Smooth muscle cell (in vitro differentiated cells): Measurements from ENCODE around the gene HLA-DMA. TPM values are rescaled to one million over a fixed set of nuclear protein-coding genes. Genes with fewer than 3 reads are reported as not detected.

Source experiments
- DNase-seq: peaks from one replicate; lab custom pipeline; 2025; ENCODE audit not compliant: unreplicated experiment; lab: John Stamatoyannopoulos, UW
- H2AFZ ChIP-seq: fragments of 200-600 bp; sonication (generic); 2 replicates; pipeline ENCODE4 v1.6.0; 2016; ENCODE audit warnings: antibody characterized with exemption, low read depth, mild to moderate bottlenecking
- H3F3A ChIP-seq: fragments of 200-600 bp; sonication (generic); 2 replicates; pipeline ENCODE4 v1.6.0; 2017; ENCODE audit warnings: antibody characterized with exemption, low read depth
- H3K27ac ChIP-seq: fragments of 200-600 bp; sonication (generic); 2 replicates; pipeline ENCODE4 v1.5.1; 2016; ENCODE audit warnings: low read depth, mild to moderate bottlenecking
- H3K27me3 ChIP-seq: fragments of 200-600 bp; sonication (generic); 2 replicates; pipeline ENCODE4 v1.6.1; 2016; ENCODE audit warnings: low read depth, mild to moderate bottlenecking
- H3K36me3 ChIP-seq: fragments of 200-600 bp; sonication (generic); 2 replicates; pipeline ENCODE4 v1.5.1; 2016; ENCODE audit warnings: low read depth
- H3K4me1 ChIP-seq: fragments of 200-600 bp; sonication (generic); 2 replicates; pipeline ENCODE4 v1.5.1; 2016; ENCODE audit warnings: low read depth
- H3K4me2 ChIP-seq: fragments of 200-600 bp; sonication (generic); 2 replicates; pipeline ENCODE4 v1.6.0; 2016; ENCODE audit warnings: mild to moderate bottlenecking
- H3K4me3 ChIP-seq: fragments of 200-600 bp; sonication (generic); 2 replicates; pipeline ENCODE4 v1.5.1; 2016; ENCODE audit warnings: mild to moderate bottlenecking
- H3K79me2 ChIP-seq: fragments of 200-600 bp; sonication (generic); 2 replicates; pipeline ENCODE4 v1.6.0; 2016; ENCODE audit warnings: low read depth, mild to moderate bottlenecking
- H3K9ac ChIP-seq: fragments of 200-600 bp; sonication (generic); 2 replicates; pipeline ENCODE4 v1.6.0; 2016; ENCODE audit warnings: low read depth
- H3K9me3 ChIP-seq: fragments of 200-600 bp; sonication (generic); replicated peaks from 2 replicates; pipeline ENCODE4 v1.5.1; 2016; ENCODE audit warnings: low read depth
- H4K20me1 ChIP-seq: fragments of 200-600 bp; sonication (generic); 2 replicates; pipeline ENCODE4 v1.6.0; 2016; ENCODE audit warnings: low read depth
- CTCF ChIP-seq: fragments of 200-600 bp; sonication (generic); IDR thresholded peaks from 2 replicates; pipeline ENCODE4 v1.5.1; 2017; ENCODE audit warnings: borderline replicate concordance, mild to moderate bottlenecking, antibody characterized with exemption; ENCODE audit not compliant: insufficient read depth, poor library complexity, severe bottlenecking
- WGBS: methylation state at CpG from one replicate; pipeline ENCODE4 v1.1.7; 2016; ENCODE audit warnings: low lambda C conversion rate; 5-methylcytosine and 5-hydroxymethylcytosine counted together
- polyA plus RNA-seq: library from polyadenylated mRNA; unstranded; fragments of >200 nt; fragmentation: Nextera tagmentation; extraction: Ambion mirVana; gene quantifications from 2 replicates; pipeline ENCODE4 v1.2.1, GENCODE V29; 2016
- total RNA-seq: library from RNA; depleted of rRNA; stranded (reverse); fragments of >200 nt; gene quantifications from 2 replicates; pipeline ENCODE4 v1.2.3, GENCODE V29; 2014

HLA-DMA gene
- total and polyA plus RNA-seq, 2 experiments from 2014 or later: 3.1 to 4.0 TPM

DNA sequence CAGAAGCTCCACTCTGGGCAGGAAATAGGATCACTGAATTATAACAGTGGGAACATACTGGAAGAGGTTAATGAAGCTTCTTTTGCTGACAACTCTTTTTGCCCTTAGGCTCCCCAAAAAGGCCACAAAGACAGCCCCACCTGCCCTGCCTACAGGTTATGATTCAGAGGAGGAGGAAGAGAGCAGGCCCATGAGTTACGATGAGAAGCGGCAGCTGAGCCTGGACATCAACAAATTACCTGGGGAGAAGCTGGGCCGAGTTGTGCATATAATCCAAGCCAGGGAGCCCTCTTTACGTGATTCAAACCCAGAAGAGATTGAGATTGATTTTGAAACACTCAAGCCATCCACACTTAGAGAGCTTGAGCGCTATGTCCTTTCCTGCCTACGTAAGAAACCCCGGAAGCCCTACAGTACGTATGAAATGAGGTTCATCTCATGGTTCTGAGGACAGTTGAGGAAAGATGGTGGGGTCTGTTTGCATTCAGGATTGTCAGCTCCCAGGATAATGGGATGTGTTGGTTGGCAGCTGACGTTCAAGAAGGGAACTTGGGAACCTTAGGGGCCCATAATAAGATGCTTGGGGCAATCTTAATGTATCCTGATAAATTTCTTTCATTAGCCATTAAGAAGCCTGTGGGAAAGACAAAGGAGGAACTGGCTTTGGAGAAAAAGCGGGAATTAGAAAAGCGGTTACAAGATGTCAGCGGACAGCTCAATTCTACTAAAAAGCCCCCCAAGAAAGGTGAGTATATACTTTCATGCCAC, 27.0 kb upstream of the HLA-DMA start:
- WGBS: 94% methylated on average over 12 of the region's 12 CpGs

DNA sequence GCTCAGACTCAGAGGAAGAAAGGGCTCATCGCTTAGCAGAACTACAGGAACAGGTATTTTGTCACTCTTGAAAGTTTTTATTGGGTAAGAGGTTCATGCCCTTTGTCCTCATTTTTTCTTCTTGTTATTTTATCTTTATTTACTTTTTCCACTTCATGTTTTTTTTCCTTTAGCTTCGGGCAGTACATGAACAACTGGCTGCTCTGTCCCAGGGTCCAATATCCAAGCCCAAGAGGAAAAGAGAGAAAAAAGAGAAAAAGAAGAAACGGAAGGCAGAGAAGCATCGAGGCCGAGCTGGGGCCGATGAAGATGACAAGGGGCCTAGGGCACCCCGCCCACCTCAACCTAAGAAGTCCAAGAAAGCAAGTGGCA, 25.0 kb upstream of the HLA-DMA start:
- Histone ChIP-seq H3K4me1 (peaks cover 13% of the 10 kb centered on the region), H4K20me1 (peaks cover 100% of the 10 kb centered on the region), H3K4me3 (no peak overlapping the region), H3F3A (peaks cover 86% of the 10 kb centered on the region), H2AFZ (no peak overlapping the region), H3K27me3 (no peaks in the 10 kb centered on the region), H3K27ac (no peak overlapping the region), H3K79me2 (peaks cover 72% of the 10 kb centered on the region), H3K9me3 (no peaks in the 10 kb centered on the region), H3K4me2 (no peak overlapping the region), H3K36me3 (peaks cover 51% of the 10 kb centered on the region), H3K9ac (no peak overlapping the region)
- 93% methylated on average over 7 of the region's 7 CpGs for WGBS
- TF ChIP-seq CTCF: no peak
- DNase-seq: no peak

More for the DNA sequence above, 27.0 kb upstream of the HLA-DMA start:
- H4K20me1 ChIP-seq: peaks cover 96% of the 10 kb centered on the region
- no peak overlapping the region for H3K9ac ChIP-seq
- no peaks in the 10 kb centered on the region for H3K9me3 ChIP-seq
- H3K4me3 ChIP-seq: no peak overlapping the region
- H3K4me2 ChIP-seq: no peak overlapping the region
- no peak overlapping the region for H2AFZ ChIP-seq
- H3K27ac ChIP-seq: peak overlapping the region; percentile 26
- DNase-seq: no peak
- no peaks in the 10 kb centered on the region for H3K27me3 ChIP-seq
- peaks cover 53% of the 10 kb centered on the region for H3K79me2 ChIP-seq
- peaks cover 51% of the 10 kb centered on the region for H3K36me3 ChIP-seq
- H3K4me1 ChIP-seq: peaks cover 11% of the 10 kb centered on the region
- TF ChIP-seq CTCF: no peak
- peaks cover 76% of the 10 kb centered on the region for H3F3A ChIP-seq

DNA sequence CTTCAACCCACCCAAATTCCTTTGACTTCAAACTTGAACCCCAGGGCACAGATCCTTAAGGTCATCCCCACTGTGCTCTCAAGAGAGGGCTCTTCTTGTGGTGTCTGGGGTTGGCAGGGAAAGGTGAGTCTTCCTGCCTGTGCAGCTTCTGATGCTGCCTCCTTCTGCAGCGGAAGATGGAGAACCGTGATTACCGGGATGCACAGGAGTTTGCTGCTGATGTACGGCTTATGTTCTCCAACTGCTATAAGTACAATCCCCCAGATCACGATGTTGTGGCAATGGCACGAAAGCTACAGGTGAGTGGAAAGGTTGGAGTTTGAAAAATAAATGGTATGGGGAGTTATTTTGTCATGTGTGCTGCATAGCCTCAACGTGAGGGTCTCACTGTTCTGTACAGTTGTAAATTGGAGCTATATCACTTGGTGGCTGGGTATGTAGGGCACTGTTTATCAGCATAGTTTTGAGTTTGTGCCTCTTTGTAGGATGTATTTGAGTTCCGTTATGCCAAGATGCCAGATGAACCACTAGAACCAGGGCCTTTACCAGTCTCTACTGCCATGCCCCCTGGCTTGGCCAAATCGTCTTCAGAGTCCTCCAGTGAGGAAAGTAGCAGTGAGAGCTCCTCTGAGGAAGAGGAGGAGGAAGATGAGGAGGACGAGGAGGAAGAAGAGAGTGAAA, 24.5 kb upstream of the HLA-DMA start:
- Histone ChIP-seq H3K79me2 (peaks cover 78% of the 10 kb centered on the region), H3K9ac (no peak overlapping the region), H3K4me2 (no peak overlapping the region), H3K27ac (peak overlapping the region; percentile 3), H3K4me3 (no peak overlapping the region), H4K20me1 (peaks cover 100% of the 10 kb centered on the region), H3K9me3 (no peaks in the 10 kb centered on the region), H3K36me3 (peaks cover 51% of the 10 kb centered on the region), H2AFZ (no peak overlapping the region), H3K27me3 (no peaks in the 10 kb centered on the region), H3F3A (peaks cover 81% of the 10 kb centered on the region), H3K4me1 (peaks cover 13% of the 10 kb centered on the region)
- WGBS: 94% methylated on average over 10 of the region's 10 CpGs
- DNase-seq: no peak
- TF ChIP-seq CTCF: no peak
